HCT116 (cell line): ENCODE results near the gene CREB3L1. TPM values are rescaled to one million over a fixed set of nuclear protein-coding genes. Genes with fewer than 3 reads are reported as not detected.

ENCODE experiments used
- ATAC-seq: fragments of 200-7000 bp; cut with Tn5 transposase; 2 replicates; pipeline ENCODE4 v1.9.1; 2020; ENCODE audit warnings: mild to moderate bottlenecking, moderate library complexity
- BruUV-seq: library from RNA; stranded (reverse); fragments of 400-500 nt; replicated peaks from 2 replicates; lab custom pipeline; 2021; lab: Mats Ljungman, UMichigan
- CTCF ChIA-PET: fragments of 300-600 bp; sonication (Branson Sonifier 250); formaldehyde crosslinking; loops from one replicate; lab custom pipeline; 2021; ENCODE audit warnings: antibody characterized with exemption; lab: Charles Lee
- POLR2A ChIA-PET: fragments of 300-600, 350-600 bp; sonication (Branson Sonifier 250); formaldehyde crosslinking; loops from one replicate; lab custom pipeline; 2021; ENCODE audit warnings: antibody characterized with exemption; lab: Charles Lee
- RAD21 ChIA-PET, 2 experiments: fragments of 300-600 bp; sonication (Branson Sonifier 250); formaldehyde crosslinking; loops; one replicate each; lab custom pipeline; 2023; ENCODE audit warnings: low total read pairs in 2 of 2; ENCODE audit not compliant: uncharacterized antibody in 2 of 2, unreplicated experiment in 2 of 2, low non-redundant PET in 1 of 2; lab: Charles Lee
- DNase-seq: peaks from one replicate; pipeline ENCODE4 v3.0.0-alpha.2; 2010; ENCODE audit warnings: low read depth, low spot score
- H2AFZ ChIP-seq: fragments of 200-600 bp; shearing (Covaris generic), sonication (generic); 2 replicates; pipeline ENCODE4 v1.6.1; 2017; ENCODE audit warnings: low read depth, mixed run types, mixed read lengths, antibody characterized with exemption, low read length; ENCODE audit not compliant: poor library complexity, severe bottlenecking
- H3K27ac ChIP-seq: 2 replicates; pipeline ENCODE4 v1.5.1; 2012; ENCODE audit warnings: low read depth, low read length
- H3K27me3 ChIP-seq: fragments of 200-600 bp; sonication (generic); 2 replicates; pipeline ENCODE4 v1.6.1; 2016; ENCODE audit warnings: mixed run types, low read length, mixed read lengths; ENCODE audit not compliant: insufficient read depth
- H3K36me3 ChIP-seq, 2 experiments: fragments of 200-500 bp in 1 of 2; fragments of 200-600 bp in 1 of 2; sonication (Bioruptor generic) in 1 of 2; sonication (generic) in 1 of 2; 2 replicates each; pipeline versions ENCODE4 v1.5.1 to v1.6.1; 2014 to 2016; ENCODE audit warnings: low read length in 2 of 2, inconsistent platforms in 1 of 2, mixed read lengths in 1 of 2, mixed run types in 1 of 2; ENCODE audit not compliant: insufficient read depth in 2 of 2, control insufficient read depth in 1 of 2
- H3K4me1 ChIP-seq, 2 experiments: fragments of 200-600 bp in 1 of 2; sonication (generic) in 1 of 2; 2 replicates each; pipeline versions ENCODE4 v1.5.1 to v1.6.1; 2012 to 2017; ENCODE audit warnings: low read length in 2 of 2, inconsistent platforms in 1 of 2, mild to moderate bottlenecking in 1 of 2, mixed read lengths in 1 of 2, mixed run types in 1 of 2, moderate library complexity in 1 of 2; ENCODE audit not compliant: insufficient read depth in 2 of 2, control insufficient read depth in 1 of 2
- H3K4me2 ChIP-seq: fragments of 200-600 bp; sonication (generic); 2 replicates; pipeline ENCODE4 v1.6.1; 2017; ENCODE audit warnings: mixed run types, low read length, mixed read lengths
- H3K4me3 ChIP-seq, 2 experiments: fragments of 200-600 bp in 1 of 2; sonication (generic) in 1 of 2; replicated peaks in 1 of 2; 2 replicates each; pipeline ENCODE4 v1.5.1; 2011 to 2016; ENCODE audit warnings: low read length in 2 of 2, control low read depth in 1 of 2, low read depth in 1 of 2, mild to moderate bottlenecking in 1 of 2, mixed read lengths in 1 of 2, mixed run types in 1 of 2
- H3K79me2 ChIP-seq: fragments of 200-600 bp; sonication (generic); 2 replicates; pipeline ENCODE4 v1.6.1; 2017; ENCODE audit warnings: mild to moderate bottlenecking, mixed run types, low read length, moderate library complexity, mixed read lengths; ENCODE audit not compliant: insufficient read depth
- H3K9ac ChIP-seq: fragments of 200-600 bp; sonication (generic); 2 replicates; pipeline ENCODE4 v1.6.1; 2016; ENCODE audit warnings: low read length, mixed read lengths
- H3K9me2 ChIP-seq: fragments of 200-600 bp; sonication (generic), shearing (Covaris generic); 2 replicates; pipeline ENCODE4 v1.6.1; 2017; ENCODE audit warnings: mixed run types, mild to moderate bottlenecking, moderate library complexity; ENCODE audit not compliant: insufficient read depth
- H3K9me3 ChIP-seq, 2 experiments: fragments of 200-500 bp in 1 of 2; fragments of 200-600 bp in 1 of 2; sonication (Bioruptor generic) in 1 of 2; sonication (generic) in 1 of 2; 2 replicates each; pipeline ENCODE4 v1.6.1; 2014 to 2017; ENCODE audit warnings: low read length in 2 of 2, mixed read lengths in 2 of 2, inconsistent platforms in 1 of 2, low read depth in 1 of 2, mild to moderate bottlenecking in 1 of 2, mixed run types in 1 of 2, moderate library complexity in 1 of 2; ENCODE audit not compliant: control insufficient read depth in 1 of 2, insufficient read depth in 1 of 2
- H4K20me1 ChIP-seq: fragments of 200-600 bp; sonication (generic), shearing (Covaris generic); 2 replicates; pipeline ENCODE4 v1.6.1; 2017; ENCODE audit warnings: mixed run types, mild to moderate bottlenecking, moderate library complexity; ENCODE audit not compliant: insufficient read depth
- CBX3 ChIP-seq: IDR thresholded peaks from 2 replicates; pipeline ENCODE4 v1.6.1; 2012; ENCODE audit warnings: low read depth
- CEBPB ChIP-seq: IDR thresholded peaks from 2 replicates; pipeline ENCODE4 v1.6.1; 2012; ENCODE audit warnings: low read depth
- EGR1 ChIP-seq: IDR thresholded peaks from 2 replicates; pipeline ENCODE4 v1.6.1; 2012; ENCODE audit warnings: low read depth
- ELF1 ChIP-seq: IDR thresholded peaks from 2 replicates; pipeline ENCODE4 v1.6.1; 2012; ENCODE audit warnings: low read depth, borderline replicate concordance
- EZH2 ChIP-seq: fragments of 200-600 bp; sonication (generic); IDR thresholded peaks from 2 replicates; pipeline ENCODE4 v1.6.1; 2017; ENCODE audit warnings: antibody characterized with exemption, mixed run types
- EZH2phosphoT487 ChIP-seq: fragments of 200-600 bp; IDR thresholded peaks from 2 replicates; pipeline ENCODE4 v1.6.1; 2018; ENCODE audit warnings: antibody characterized with exemption, borderline replicate concordance
- FOSL1 ChIP-seq: IDR thresholded peaks from 2 replicates; pipeline ENCODE4 v1.6.1; 2012; ENCODE audit warnings: low read depth
- POLR2A ChIP-seq: IDR thresholded peaks from 2 replicates; pipeline ENCODE4 v1.7.0; 2011; ENCODE audit warnings: borderline replicate concordance; ENCODE audit not compliant: insufficient read depth, insufficient read length; ENCODE audit errors: extremely low read depth
- POLR2AphosphoS5 ChIP-seq: IDR thresholded peaks from 2 replicates; pipeline ENCODE4 v1.6.1; 2011; ENCODE audit warnings: mild to moderate bottlenecking, low read depth, low read length, moderate library complexity
- RAD21 ChIP-seq: IDR thresholded peaks from 2 replicates; pipeline ENCODE4 v1.6.1; 2012; ENCODE audit warnings: low read depth, mild to moderate bottlenecking
- SIN3A ChIP-seq: IDR thresholded peaks from 2 replicates; pipeline ENCODE4 v1.6.1; 2012; ENCODE audit warnings: low read depth
- SP1 ChIP-seq: IDR thresholded peaks from 2 replicates; pipeline ENCODE4 v1.6.1; 2012; ENCODE audit warnings: low read depth
- TCF7L2 ChIP-seq: IDR thresholded peaks from 2 replicates; pipeline ENCODE4 v1.7.0; 2011; ENCODE audit warnings: borderline replicate concordance, inconsistent platforms; ENCODE audit not compliant: insufficient read depth, insufficient read length; ENCODE audit errors: extremely low read depth
- ZFX ChIP-seq: fragments of 450-650 bp; IDR thresholded peaks from 2 replicates; pipeline ENCODE4 v1.6.1; 2017
- ZNF274 ChIP-seq: fragments of 200-500 bp; sonication (Bioruptor generic); IDR thresholded peaks from 2 replicates; pipeline ENCODE4 v1.6.1; 2014; ENCODE audit warnings: mild to moderate bottlenecking, low read depth, low read length, inconsistent platforms
- intact Hi-C: fragments of 100-400 bp; cut with micrococcal nuclease; formaldehyde crosslinking; loops from 2 replicates; pipeline ENCODE4 v1.10.0; 2022
- total RNA-seq: library from RNA; stranded (reverse); gene quantifications from one replicate; pipeline ENCODE4 v1.2.1, GENCODE V29; 2021; ENCODE audit not compliant: unreplicated experiment
- TF ChIP-seq, protein P1 (sequence below), 3 experiments: fragments of 200-600 bp in 1 of 3; sonication (generic) in 1 of 3; IDR thresholded peaks in 2 of 3; conservative IDR thresholded peaks in 1 of 3; 2 replicates each; pipeline ENCODE4 v1.5.1; 2012 to 2017; ENCODE audit warnings: low read depth in 2 of 3, low read length in 2 of 3, antibody characterized with exemption in 1 of 3, borderline replicate concordance in 1 of 3, control low read depth in 1 of 3, mild to moderate bottlenecking in 1 of 3, mixed read lengths in 1 of 3, mixed run types in 1 of 3, moderate library complexity in 1 of 3; ENCODE audit not compliant: insufficient read depth in 1 of 3

Gene CREB3L1
- total RNA-seq, 1 experiment from 2014 or later, result 0.37 TPM

GRCh38 chr11:46290011-46290410 is 12.5 kb downstream of the CREB3L1 start:
- H2AFZ ChIP-seq, result no peak overlapping the region
- RAD21 ChIA-PET, result no interaction called here
- H3K79me2 ChIP-seq, result no peaks in the 10 kb centered on the region
- ATAC-seq (no peak), DNase-seq (no peak)
- H3K27me3 ChIP-seq, result no peaks in the 10 kb centered on the region
- CTCF ChIA-PET, result interaction anchor here (2.0 kb wide), 1 partner anchor 20 kb away, joined by 4 read pairs; no protein-coding TSS in a partner anchor
- H3K4me3 ChIP-seq, result no peak overlapping the region
- H3K4me2 ChIP-seq, result no peak overlapping the region
- no peaks in the 10 kb centered on the region for H3K36me3 ChIP-seq
- H4K20me1 ChIP-seq, result no peaks in the 10 kb centered on the region
- BruUV-seq, result no TSS peak
- H3K9me2 ChIP-seq, result no peaks in the 10 kb centered on the region
- intact Hi-C loops, result no loop called here
- H3K27ac ChIP-seq, result no peak overlapping the region
- no peaks in the 10 kb centered on the region for H3K9me3 ChIP-seq
- POLR2A ChIA-PET, result no interaction called here
- no peak overlapping the region for H3K9ac ChIP-seq
- H3K4me1 ChIP-seq, result peaks cover 14 to 34% of the 10 kb centered on the region in 2 experiments
- no peak for TF ChIP-seq ELF1
- no peak for TF ChIP-seq EZH2
- no peak for TF ChIP-seq EZH2phosphoT487
- TF ChIP-seq SP1, result no peak
- no peak for TF ChIP-seq CBX3
- TF ChIP-seq ZNF274, result no peak
- TF ChIP-seq POLR2A, result no peak
- no peak for TF ChIP-seq POLR2AphosphoS5
- TF ChIP-seq FOSL1, result no peak
- TF ChIP-seq EGR1, result no peak
- no peak for TF ChIP-seq ZFX
- no peak for TF ChIP-seq SIN3A
- no peak for TF ChIP-seq RAD21
- no peak for TF ChIP-seq TCF7L2
- no peak for TF ChIP-seq CEBPB
- TF ChIP-seq, protein P1, sequence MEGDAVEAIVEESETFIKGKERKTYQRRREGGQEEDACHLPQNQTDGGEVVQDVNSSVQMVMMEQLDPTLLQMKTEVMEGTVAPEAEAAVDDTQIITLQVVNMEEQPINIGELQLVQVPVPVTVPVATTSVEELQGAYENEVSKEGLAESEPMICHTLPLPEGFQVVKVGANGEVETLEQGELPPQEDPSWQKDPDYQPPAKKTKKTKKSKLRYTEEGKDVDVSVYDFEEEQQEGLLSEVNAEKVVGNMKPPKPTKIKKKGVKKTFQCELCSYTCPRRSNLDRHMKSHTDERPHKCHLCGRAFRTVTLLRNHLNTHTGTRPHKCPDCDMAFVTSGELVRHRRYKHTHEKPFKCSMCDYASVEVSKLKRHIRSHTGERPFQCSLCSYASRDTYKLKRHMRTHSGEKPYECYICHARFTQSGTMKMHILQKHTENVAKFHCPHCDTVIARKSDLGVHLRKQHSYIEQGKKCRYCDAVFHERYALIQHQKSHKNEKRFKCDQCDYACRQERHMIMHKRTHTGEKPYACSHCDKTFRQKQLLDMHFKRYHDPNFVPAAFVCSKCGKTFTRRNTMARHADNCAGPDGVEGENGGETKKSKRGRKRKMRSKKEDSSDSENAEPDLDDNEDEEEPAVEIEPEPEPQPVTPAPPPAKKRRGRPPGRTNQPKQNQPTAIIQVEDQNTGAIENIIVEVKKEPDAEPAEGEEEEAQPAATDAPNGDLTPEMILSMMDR (IDR thresholded peaks at IDR 0.05 in 2 of 3, conservative IDR thresholded peaks at IDR 0.05 in 1 of 3; ENCODE audit: borderline replicate concordance in 1 of 3, insufficient read depth in 1 of 3, low read depth in 2 of 3, low read length in 2 of 3), result no peak
